Endothelial cell of umbilical vein (primary cell): ENCODE measurements around the gene EEFSEC. TPM values are rescaled to one million over a fixed set of nuclear protein-coding genes. Genes with fewer than 3 reads are reported as not detected.

Experiments
- BruUV-seq: library from RNA; stranded (reverse); fragments of 400-500 nt; replicated peaks from 2 replicates; lab custom pipeline; 2021; lab: Mats Ljungman, UMichigan
- CTCF ChIA-PET: fragments of 300-600, 350-600 bp; sonication (Branson Sonifier 250); formaldehyde crosslinking; loops from one replicate; lab custom pipeline; 2021; ENCODE audit warnings: antibody characterized with exemption, inconsistent platforms; lab: Charles Lee
- POLR2A ChIA-PET: fragments of 300-600, 350-600 bp; sonication (Branson Sonifier 250); formaldehyde crosslinking; loops from one replicate; lab custom pipeline; 2021; ENCODE audit warnings: antibody characterized with exemption, inconsistent platforms; lab: Charles Lee
- DNase-seq: peaks from one replicate; pipeline ENCODE4 v3.0.0-alpha.2; 2011; ENCODE audit warnings: low read depth, low spot score
- FAIRE-seq: peaks from 2 replicates; lab custom pipeline; 2011; peaks lifted over from hg19 to GRCh38; lab: Jason Lieb, UNC
- H2AFZ ChIP-seq: 2 replicates; pipeline ENCODE4 v1.6.0; 2012; ENCODE audit warnings: low read depth, low read length, control low read depth, inconsistent platforms
- H3K27ac ChIP-seq: 2 replicates; pipeline ENCODE4 v1.5.1; 2011; ENCODE audit warnings: low read depth, mild to moderate bottlenecking, control low read depth, low read length, moderate library complexity; ENCODE audit not compliant: insufficient read depth
- H3K27me3 ChIP-seq, 2 experiments: 2 replicates each; pipeline versions ENCODE4 v1.6.0 to v1.6.1; 2011; ENCODE audit warnings: low read length in 2 of 2, mixed read lengths in 1 of 2; ENCODE audit not compliant: control insufficient read depth in 2 of 2, insufficient read depth in 2 of 2
- H3K36me3 ChIP-seq, 2 experiments: 2 replicates in 1 of 2; 3 replicates in 1 of 2; pipeline ENCODE4 v1.5.1; 2011; ENCODE audit warnings: low read length in 2 of 2, mild to moderate bottlenecking in 1 of 2, moderate library complexity in 1 of 2; ENCODE audit not compliant: control insufficient read depth in 2 of 2, insufficient read depth in 2 of 2; ENCODE audit errors: extremely low read depth in 1 of 2
- H3K4me1 ChIP-seq: 3 replicates; pipeline ENCODE4 v1.5.1; 2011; ENCODE audit warnings: mild to moderate bottlenecking, low read length; ENCODE audit not compliant: control insufficient read depth, insufficient read depth; ENCODE audit errors: extremely low read depth
- H3K4me2 ChIP-seq: 2 replicates; pipeline ENCODE4 v1.6.1; 2011; ENCODE audit warnings: low read length, control low read depth, mixed read lengths; ENCODE audit not compliant: insufficient read depth
- H3K4me3 ChIP-seq, 3 experiments: fragments of 200-600 bp in 1 of 3; sonication (generic), shearing (Covaris generic) in 1 of 3; replicated peaks in 1 of 3; 2 replicates each; pipeline ENCODE4 v1.5.1; 2011 to 2016; ENCODE audit warnings: control low read depth in 3 of 3, low read length in 3 of 3, mild to moderate bottlenecking in 2 of 3, inconsistent platforms in 1 of 3, low read depth in 1 of 3, moderate library complexity in 1 of 3; ENCODE audit not compliant: insufficient read depth in 1 of 3
- H3K79me2 ChIP-seq: 2 replicates; pipeline ENCODE4 v1.6.0; 2012; ENCODE audit warnings: low read length, inconsistent platforms; ENCODE audit not compliant: control insufficient read depth, insufficient read depth
- H3K9ac ChIP-seq: replicated peaks from 2 replicates; pipeline ENCODE3; 2011; ENCODE audit warnings: low read length, control low read depth; ENCODE audit not compliant: insufficient read depth; ENCODE audit errors: extremely low read depth
- H3K9me1 ChIP-seq: replicated peaks from 3 replicates; pipeline ENCODE4 v1.6.0; 2011; ENCODE audit warnings: mild to moderate bottlenecking, low read length; ENCODE audit not compliant: control insufficient read depth, insufficient read depth; ENCODE audit errors: extremely low read depth
- H3K9me3 ChIP-seq: replicated peaks from 2 replicates; pipeline ENCODE4 v1.5.1; 2012; ENCODE audit warnings: low read length, inconsistent platforms; ENCODE audit not compliant: control insufficient read depth, insufficient read depth
- H4K20me1 ChIP-seq: replicated peaks from 2 replicates; pipeline ENCODE3; 2011; ENCODE audit warnings: mild to moderate bottlenecking, low read length; ENCODE audit not compliant: control insufficient read depth, insufficient read depth; ENCODE audit errors: extremely low read depth
- EZH2 ChIP-seq: IDR thresholded peaks from 2 replicates; pipeline ENCODE4 v1.6.1; 2012; ENCODE audit warnings: borderline replicate concordance, low read depth, mild to moderate bottlenecking, moderate library complexity, low read length, inconsistent platforms; ENCODE audit not compliant: severe bottlenecking
- FOS ChIP-seq: IDR thresholded peaks from 2 replicates; pipeline ENCODE4 v1.6.1; 2011; ENCODE audit warnings: mild to moderate bottlenecking, low read length, moderate library complexity, borderline replicate concordance; ENCODE audit not compliant: insufficient read depth
- GATA2 ChIP-seq: IDR thresholded peaks from 2 replicates; pipeline ENCODE4 v1.7.0; 2011; ENCODE audit warnings: low read depth, mild to moderate bottlenecking, moderate library complexity, mixed read lengths, low read length; ENCODE audit not compliant: insufficient read length, insufficient read depth
- JUN ChIP-seq: IDR thresholded peaks from 2 replicates; pipeline ENCODE4 v1.6.1; 2011; ENCODE audit warnings: borderline replicate concordance, low read depth; ENCODE audit not compliant: insufficient read length, insufficient read depth
- MYC ChIP-seq: IDR thresholded peaks from one replicate; pipeline ENCODE4 v1.6.1; 2011; ENCODE audit warnings: mild to moderate bottlenecking, low read depth, low read length
- POLR2A ChIP-seq: IDR thresholded peaks from 2 replicates; pipeline ENCODE4 v1.6.1; 2012; ENCODE audit warnings: low read depth, mild to moderate bottlenecking, control low read depth, low read length
- POLR2AphosphoS5 ChIP-seq: IDR thresholded peaks from 2 replicates; pipeline ENCODE4 v1.6.1; 2012; ENCODE audit warnings: low read depth, mild to moderate bottlenecking, control low read depth, low read length, moderate library complexity; ENCODE audit not compliant: insufficient read depth
- dilution Hi-C: fragments of 300-500 bp; cut with MboI; formaldehyde crosslinking; loops from one replicate; pipeline ENCODE4 v1.15.0; 2019; ENCODE audit warnings: low sequenced_read_pairs; ENCODE audit not compliant: extremely low pct_ligation_motif_present
- intact Hi-C: fragments of 100-400 bp; cut with micrococcal nuclease; formaldehyde crosslinking; loops from one replicate; pipeline ENCODE4 v1.10.0; 2022
- polyA plus RNA-seq, 4 experiments: library from polyadenylated mRNA; depleted of rRNA in 3 of 4; stranded (reverse) in 3 of 4; unstranded in 1 of 4; fragments of >200 nt; gene quantifications; 2 replicates each; pipeline versions ENCODE4 v1.2.1 to v1.2.3, GENCODE V29; 2011 to 2012; ENCODE audit warnings: missing spikeins in 1 of 4
- total RNA-seq: library from RNA; stranded (reverse); gene quantifications from 2 replicates; pipeline ENCODE4 v1.2.3, GENCODE V29; 2021
- TF ChIP-seq, protein P1 (sequence below): IDR thresholded peaks from 2 replicates; pipeline ENCODE4 v1.6.1; 2011; ENCODE audit not compliant: insufficient read depth, insufficient read length
- TF ChIP-seq, protein P2 (sequence below), 2 donors: IDR thresholded peaks; 1 replicate in 1 of 2; 2 replicates in 1 of 2; pipeline ENCODE4 v1.5.1; 2011; ENCODE audit warnings: low read length in 2 of 2, mild to moderate bottlenecking in 2 of 2, moderate library complexity in 2 of 2, control low read depth in 1 of 2, inconsistent platforms in 1 of 2, low read depth in 1 of 2; ENCODE audit not compliant: insufficient read depth in 1 of 2; ENCODE audit errors: extremely low read depth in 1 of 2

EEFSEC gene
- total and polyA plus RNA-seq, 2 donors (not counting 3 experiments of a cell fraction or from before 2014, with no cell fraction given) = 13.1 to 14.5 TPM

DNA sequence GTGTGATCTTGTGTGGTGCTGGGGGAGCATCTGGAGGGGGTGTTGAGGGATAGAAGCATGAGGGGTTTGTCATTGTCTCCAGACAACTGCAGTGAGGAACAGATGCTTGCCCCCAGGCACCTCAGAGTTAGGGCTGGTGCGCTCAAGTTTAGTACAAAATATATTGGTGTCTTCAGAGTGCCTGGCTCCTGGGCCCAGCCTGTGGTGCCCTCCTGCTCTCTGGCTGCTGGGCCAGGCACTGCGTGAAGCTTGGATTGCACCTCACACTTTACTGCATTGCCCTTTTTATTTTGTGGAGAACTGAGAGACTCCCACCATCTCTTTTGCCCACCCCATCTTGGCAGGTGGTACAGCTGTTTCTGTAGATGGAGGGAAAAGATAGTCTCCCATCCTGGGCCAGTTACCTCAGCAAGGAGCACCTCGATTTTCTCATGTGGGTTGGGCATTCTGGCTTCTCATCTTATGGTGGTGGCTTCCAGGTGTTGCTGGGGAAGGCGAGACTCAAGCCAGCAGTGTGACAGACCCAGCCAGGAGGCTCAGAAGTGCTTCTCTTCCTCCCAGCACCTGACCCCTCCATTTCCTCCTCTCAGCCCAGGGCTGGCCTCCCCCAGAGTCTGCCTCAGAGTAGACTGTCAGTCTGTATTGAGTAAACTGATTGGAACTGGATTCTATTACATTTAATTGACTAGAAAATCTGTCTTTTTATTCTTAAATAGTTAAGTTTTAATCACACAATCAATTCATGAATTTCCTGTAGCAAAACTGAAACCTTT, 173.0 kb downstream of the EEFSEC start:
- Histone ChIP-seq H3K9me3 (no peaks in the 10 kb centered on the region), H3K9me1 (no peaks in the 10 kb centered on the region), H3K4me2 (no peak overlapping the region), H3K9ac (no peak overlapping the region), H3K4me3 (no peak overlapping the region), H3K27me3 (no peaks in the 10 kb centered on the region), H3K36me3 (no peaks in the 10 kb centered on the region), H3K79me2 (no peaks in the 10 kb centered on the region), H2AFZ (no peak overlapping the region), H3K4me1 (no peaks in the 10 kb centered on the region), H4K20me1 (no peaks in the 10 kb centered on the region), H3K27ac (no peak overlapping the region)
- ChIA-PET CTCF (interaction anchor here (1.3 kb wide), 1 partner anchor 258 kb away, joined by 4 read pairs; no protein-coding TSS in a partner anchor), POLR2A (no interaction called here)
- TF ChIP-seq POLR2AphosphoS5 = no peak
- TF ChIP-seq, protein P1, sequence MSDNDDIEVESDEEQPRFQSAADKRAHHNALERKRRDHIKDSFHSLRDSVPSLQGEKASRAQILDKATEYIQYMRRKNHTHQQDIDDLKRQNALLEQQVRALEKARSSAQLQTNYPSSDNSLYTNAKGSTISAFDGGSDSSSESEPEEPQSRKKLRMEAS = no peak
- no peak for TF ChIP-seq POLR2A
- no peak for TF ChIP-seq FOS
- TF ChIP-seq MYC = no peak
- no peak for TF ChIP-seq EZH2
- no peak for TF ChIP-seq JUN
- TF ChIP-seq, protein P2, sequence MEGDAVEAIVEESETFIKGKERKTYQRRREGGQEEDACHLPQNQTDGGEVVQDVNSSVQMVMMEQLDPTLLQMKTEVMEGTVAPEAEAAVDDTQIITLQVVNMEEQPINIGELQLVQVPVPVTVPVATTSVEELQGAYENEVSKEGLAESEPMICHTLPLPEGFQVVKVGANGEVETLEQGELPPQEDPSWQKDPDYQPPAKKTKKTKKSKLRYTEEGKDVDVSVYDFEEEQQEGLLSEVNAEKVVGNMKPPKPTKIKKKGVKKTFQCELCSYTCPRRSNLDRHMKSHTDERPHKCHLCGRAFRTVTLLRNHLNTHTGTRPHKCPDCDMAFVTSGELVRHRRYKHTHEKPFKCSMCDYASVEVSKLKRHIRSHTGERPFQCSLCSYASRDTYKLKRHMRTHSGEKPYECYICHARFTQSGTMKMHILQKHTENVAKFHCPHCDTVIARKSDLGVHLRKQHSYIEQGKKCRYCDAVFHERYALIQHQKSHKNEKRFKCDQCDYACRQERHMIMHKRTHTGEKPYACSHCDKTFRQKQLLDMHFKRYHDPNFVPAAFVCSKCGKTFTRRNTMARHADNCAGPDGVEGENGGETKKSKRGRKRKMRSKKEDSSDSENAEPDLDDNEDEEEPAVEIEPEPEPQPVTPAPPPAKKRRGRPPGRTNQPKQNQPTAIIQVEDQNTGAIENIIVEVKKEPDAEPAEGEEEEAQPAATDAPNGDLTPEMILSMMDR (IDR thresholded peaks at IDR 0.05; ENCODE audit: extremely low read depth in 1 of 2, insufficient read depth in 1 of 2, low read depth in 1 of 2, low read length in 2 of 2) = no peak
- TF ChIP-seq GATA2 = no peak
- dilution Hi-C loops = no loop called here
- no peak for DNase-seq
- BruUV-seq = no TSS peak
- no peak for FAIRE-seq
- intact Hi-C loops = loop anchor here (10.0 kb wide), 2 partner anchors 231 to 259 kb away; no protein-coding TSS in a partner anchor
